Myocyte (in vitro differentiated cells): ENCODE data around the gene UPF1. TPM values are rescaled to one million over a fixed set of nuclear protein-coding genes. Genes with fewer than 3 reads are reported as not detected.

Experiments
- DNase-seq: peaks from one replicate; pipeline ENCODE4 v3.0.0-alpha.2; 2012; ENCODE audit warnings: low read depth
- polyA plus RNA-seq: library from polyadenylated mRNA; unstranded; fragments of >200 nt; gene quantifications from one replicate; pipeline ENCODE4 v1.2.1, GENCODE V29; 2012; ENCODE audit warnings: missing spikeins
- total RNA-seq: library from RNA; depleted of rRNA; stranded (reverse); fragments of >200 nt; gene quantifications from 2 replicates; pipeline ENCODE4 v1.2.3, GENCODE V29; 2014

The UPF1 gene
- 47.4 and 63.5 TPM in 2 replicates for total RNA-seq
- polyA plus RNA-seq, result 47.3 TPM

DNA sequence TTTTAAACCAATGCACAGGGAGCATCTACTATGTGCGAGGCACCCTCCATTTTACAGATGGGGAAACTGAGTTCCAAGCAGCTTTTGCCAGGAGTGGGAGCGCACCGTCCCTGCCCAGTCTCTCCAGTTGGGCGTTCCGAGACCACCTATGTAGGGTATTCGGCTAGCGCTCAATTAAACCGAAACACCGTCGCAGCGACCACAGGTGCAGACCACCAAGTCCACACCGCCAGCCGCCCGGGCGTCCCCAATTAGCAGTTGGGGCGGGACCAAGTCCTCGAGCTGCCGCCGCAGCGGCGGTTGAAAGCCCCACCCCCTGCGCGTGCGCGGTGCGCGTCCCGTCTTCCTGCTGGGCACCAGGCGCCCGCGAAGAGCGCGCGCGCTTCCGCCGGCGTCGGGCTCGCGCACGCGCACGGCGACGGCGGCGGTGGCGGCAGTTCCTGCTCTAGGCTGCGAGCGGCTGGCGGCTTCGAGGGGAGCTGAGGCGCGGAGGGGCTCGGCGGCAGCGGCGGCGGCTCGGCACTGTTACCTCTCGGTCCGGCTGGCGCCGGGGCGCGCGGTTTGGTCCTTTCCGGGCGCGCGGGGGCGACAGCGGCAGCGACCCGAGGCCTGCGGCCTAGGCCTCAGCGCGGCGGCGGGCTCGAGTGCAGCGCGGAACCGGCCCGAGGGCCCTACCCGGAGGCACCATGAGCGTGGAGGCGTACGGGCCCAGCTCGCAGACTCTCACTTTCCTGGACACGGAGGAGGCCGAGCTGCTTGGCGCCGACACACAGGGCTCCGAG, at the start of gene UPF1:
TSS of gene UPF1 (plus strand) at position 436 of the 782 bp plus-strand sequence. CDS start at position 687, 251 bp downstream.
- peak; percentile 92 for DNase-seq

DNA sequence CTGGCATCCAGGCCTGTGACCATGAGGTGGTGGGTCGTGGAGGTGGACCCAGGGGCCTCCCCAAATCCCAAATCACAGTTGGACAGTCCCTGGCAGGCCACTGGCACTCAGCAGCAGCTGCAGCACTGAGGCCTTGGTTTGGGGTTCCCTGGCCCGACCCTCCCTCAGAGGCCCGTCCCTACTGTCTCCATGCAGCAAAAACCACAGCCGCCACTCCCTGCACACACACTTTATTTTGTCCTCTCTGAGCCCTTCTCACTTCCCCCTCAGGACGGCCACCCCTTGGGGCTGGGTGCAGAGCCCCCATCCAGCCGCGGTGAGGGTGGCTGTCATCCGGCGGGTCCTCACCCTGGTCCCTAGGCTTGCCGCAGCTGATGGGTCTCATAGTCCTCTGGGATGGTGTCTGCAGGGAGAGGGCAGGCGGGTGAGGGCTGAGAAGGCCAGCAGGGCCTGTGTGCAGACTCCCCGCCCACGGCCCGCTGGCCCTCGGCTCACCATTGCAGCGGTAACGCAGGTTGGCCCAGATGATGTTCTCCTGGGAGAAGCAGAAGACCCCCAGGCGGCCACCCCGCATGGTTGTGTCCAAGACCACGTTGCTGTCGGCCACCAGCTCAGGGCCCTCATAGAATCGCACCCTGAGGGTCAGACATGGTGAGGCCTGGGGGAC, 49.1 kb upstream of the UPF1 start:
- peak; percentile 57 for DNase-seq

DNA sequence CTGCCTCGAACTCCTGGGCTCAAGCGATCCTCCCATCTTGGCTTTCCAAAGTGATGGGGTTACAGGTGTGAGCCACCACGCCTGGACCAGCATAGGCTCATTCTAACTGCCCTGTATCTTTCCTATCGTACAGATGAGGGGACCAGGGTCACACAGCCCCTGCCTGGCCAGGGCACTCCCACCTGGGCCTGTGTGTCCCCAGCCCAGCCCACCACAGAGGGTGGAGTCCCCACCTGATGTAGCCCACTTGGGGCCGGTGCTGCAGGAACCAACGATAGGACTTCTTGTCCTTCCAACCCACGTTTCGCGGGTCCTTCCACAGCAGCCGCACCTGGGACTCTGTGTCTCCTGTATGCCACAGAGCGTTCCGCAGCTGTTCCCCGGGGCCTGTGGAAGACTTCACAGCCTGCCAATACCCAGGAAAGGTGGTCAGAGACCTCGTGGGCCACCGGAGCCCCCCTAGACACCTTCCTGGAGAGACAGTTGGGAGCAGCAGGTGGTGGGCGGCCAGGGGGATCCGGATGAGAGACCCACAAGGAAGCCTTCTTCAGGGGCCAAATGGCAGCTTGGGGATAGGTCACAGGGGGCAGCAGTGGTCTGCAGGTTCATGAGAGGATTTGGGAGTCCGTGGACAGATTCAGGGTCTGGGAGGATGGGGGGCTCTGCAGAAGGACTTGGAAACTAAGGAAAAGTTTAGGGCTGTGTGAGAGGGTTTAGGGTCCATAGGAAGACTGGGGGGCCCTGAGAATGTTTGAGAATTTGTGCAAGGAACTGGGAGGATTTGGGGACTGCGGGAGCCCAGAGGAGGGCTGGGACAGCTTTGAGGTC, 47.6 kb upstream of the UPF1 start:
- no peak for DNase-seq

DNA sequence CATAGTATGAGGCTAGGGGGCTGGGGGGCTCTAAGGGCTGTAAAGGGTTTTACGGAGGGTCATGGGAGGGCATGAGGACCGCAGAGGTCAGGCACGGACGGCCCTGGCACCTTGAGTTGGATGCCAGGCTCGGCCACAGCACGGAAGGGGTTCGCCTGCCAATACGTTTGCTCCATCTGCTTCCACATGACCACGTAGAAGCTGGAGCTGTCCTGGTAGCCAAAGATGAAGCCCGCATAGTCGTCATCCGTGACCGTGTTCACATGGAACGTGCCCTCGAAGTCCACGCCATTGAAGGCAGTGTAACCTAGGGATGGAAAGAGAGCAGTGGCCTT, 47.0 kb upstream of the UPF1 start:
- DNase-seq, result no peak

DNA sequence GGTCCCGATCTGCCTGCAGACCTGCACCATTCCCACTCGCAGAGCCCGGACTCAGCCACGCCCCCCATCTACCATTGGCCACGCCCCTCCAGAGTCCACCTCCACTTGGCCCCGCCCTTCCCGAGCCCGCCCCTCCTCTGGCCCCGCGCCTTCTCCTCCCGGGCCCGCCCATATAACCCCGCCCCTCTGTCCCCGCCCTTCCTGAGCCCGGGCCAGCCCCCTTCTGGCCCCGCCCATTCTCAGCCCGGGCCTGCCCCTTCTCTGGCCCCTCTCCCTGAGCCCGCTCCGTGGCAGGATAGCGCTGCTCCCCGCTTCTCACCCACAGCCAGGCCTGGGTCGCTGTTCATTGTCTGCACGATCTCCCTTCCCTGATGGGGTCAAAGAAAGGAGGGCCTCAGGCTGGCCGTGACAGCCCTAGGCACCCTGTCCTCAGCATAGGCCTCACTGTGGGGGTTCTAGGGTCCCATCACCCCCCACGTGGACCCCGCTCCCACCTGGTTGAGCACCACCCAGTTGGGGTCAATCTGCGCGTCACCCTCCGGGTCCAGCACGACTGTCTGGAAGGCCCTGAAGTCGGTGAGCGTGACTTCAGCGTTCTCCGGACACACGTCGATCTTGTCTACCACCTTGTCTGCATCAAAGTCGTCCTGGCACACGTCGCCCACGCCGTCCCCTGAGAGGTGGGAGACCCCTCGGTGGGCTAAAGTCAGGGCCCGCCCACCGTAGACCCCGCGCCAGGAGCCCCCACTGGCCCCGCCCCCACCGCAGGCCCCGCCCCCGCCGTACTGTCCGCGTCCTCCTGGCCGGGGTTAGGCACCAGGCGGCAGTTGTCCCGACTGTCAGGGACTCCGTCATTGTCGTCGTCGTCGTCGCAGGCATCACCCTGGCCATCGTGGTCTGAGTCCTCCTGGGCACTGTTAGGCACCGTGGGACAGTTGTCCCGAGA, 46.3 kb upstream of the UPF1 start:
- no peak for DNase-seq

DNA sequence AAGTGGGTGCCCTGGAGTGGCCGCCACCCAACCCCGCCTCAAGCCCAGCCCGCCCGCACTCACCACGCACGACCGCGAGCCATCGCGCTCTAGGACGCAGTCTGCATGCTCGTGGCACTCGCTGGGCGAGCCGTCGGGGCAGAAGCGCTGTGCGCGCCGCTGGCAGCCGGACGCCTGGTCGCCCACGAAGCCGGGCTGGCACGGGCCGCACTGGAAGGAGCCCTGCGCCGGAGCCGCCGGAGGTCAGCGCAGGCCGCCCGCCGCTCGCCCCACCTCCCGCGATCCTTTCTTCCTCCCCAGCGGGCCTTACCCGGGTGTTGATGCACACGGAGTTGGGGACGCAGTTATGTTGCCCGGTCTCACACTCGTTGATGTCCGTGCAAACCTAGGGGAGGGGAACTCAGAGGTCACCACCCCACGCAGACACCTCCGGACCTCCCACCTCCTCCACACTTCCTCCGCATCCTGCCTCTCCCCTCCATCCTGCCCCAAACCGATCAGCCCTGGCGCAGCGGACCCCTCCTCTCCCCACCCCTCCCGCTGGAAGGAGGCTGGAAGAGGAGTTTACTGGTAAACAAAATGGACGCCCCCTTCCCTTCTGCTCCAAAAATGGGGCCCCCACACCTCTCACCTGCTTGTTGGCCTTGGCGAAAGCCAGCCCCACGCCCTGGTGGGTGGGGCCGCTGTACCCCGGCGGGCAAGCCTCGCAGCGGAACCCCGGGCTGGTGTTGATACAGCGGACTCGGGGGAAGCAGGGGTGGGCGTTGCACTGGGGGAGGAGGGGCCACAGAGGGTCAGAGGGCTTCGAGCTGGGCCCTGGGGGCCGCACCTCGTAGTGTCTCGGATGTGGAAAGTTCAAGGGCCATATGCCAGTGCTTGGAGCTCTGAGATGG, 43.0 kb upstream of the UPF1 start:
- no peak for DNase-seq

DNA sequence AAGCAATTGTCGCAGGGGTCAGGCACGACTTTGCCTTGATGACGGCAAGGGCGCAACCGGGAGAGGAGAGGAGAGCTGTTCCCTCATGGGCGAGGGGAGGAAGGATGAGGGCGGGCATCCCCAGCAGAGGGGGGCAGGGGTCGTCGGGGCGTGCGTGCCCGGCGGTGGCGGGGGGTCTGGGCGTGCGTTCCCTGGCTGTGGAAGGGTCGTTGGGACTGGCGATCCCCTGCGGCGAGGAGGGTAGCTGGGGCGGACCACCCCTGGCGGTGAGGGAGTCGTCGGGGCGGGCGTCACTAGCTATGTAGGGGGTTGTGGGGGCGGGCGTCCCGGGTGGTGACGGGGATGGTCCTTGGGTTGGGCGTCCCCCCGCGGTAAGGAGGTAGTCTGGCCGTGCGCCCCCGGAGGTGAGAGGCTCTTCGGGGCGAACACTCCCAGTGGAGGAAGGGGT, 42.3 kb upstream of the UPF1 start:
- DNase-seq, result no peak

DNA sequence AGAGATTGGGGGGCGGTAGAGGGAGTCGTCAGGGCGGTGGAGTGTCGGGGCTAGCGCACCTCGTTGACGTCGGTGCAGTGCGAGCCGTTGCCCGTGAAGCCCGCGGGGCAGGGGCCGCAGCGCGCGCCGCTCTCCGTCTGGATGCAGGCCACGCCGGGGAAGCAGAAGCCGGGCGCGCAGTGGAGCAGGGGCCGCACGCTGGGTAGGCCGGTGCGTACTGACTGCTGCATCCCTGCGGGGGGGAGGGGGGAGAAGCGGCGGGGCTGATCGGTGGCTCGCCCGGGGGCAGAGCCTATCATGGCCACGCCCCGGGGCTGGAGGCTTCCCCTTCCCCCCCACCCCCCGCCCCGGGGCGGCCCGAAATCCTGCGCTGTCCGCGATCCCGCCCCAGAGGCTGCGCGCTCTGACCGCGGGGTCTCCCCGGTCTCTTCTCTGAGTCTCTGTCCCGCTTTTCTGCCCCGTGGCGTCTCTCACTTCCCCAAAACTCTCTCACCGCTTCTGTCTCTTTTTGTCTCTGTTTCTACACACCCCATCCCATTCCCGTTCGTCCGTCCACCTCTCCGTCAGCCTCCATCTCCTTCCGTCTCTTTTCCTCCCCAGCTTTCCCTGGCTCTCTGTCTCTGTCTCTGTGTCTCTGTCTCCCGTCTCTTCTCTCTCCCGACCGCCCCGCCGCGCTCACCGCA, 41.7 kb upstream of the UPF1 start:
- DNase-seq, result no peak

DNA sequence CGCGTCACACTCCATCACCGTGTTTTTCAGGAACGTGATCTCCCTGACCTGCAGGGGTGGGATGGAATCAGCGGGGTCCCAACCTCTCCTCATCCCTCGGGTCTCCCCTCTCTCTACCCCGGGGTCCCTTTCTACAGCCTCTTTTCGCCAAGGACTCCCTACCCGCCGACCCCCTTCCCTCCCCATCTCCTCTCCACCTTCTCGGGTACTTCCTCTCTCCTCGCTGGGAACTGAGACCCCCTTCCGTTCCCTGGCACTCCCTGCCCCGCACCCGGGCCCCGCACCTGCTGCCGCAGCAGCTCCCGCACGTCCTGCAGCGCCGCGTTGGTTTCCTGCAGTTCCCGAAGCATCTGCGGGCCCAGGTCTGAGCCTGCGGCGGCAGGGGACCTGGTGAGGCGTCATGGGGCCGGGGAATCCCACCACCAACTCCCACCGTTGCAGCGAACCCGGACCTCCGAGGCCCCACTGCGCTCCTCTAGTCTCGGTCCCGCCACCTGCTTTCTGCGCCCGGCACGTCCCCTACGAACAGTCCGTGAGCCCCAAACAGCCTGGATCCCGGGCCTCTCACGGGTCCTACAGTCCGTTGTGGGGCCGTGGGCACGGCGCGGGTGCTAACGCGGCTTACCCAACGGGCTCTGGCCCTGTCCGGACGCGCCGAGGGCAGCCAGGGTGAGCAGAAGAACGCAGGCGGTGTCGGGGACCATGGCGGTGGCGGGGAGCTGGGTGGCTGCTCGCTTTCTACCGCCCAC, 41.0 kb upstream of the UPF1 start, which contains the start of gene COMP:
TSS of gene COMP (minus strand) at position 740 of the 749 bp plus-strand sequence. CDS start at position 704, 36 bp downstream.
- DNase-seq, result no peak

DNA sequence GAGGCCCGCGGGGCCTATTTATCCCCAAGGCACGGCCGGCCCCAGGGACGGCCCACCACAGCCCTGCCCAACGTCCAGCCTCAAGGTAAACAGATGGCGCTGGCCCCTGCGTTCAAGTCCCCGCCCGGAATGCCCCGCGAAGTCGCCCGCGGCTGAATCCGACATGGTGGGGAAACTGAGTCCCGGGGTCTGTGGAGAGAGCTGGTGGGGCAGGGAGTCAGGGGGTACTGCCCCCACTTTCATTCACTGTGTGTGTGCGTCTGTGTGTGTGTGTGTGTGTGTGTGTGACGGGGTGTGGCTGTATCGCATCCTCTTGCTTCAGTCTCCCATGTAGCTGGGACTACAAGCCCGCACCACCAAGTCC, 40.5 kb upstream of the UPF1 start:
- DNase-seq, result no peak

DNA sequence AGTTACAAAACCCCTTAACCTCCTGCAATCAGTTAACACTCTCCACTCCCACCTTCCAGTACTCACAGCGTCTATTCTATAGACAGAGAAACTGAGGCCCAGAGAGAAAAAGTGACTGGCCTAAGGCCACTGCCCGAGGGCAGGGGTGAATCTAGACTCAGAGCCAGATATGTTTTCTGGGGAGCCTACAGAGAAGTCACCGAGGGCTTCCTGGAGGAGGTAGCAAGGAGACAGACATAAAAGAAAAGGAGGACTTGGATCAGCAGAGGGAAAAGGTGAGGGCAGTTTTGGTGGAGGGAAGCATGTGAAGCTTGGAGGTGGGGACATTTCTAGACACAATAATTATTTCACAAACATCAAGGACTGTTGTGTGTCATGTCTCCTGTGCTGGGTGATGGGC, 39.1 kb upstream of the UPF1 start:
- no peak for DNase-seq

DNA sequence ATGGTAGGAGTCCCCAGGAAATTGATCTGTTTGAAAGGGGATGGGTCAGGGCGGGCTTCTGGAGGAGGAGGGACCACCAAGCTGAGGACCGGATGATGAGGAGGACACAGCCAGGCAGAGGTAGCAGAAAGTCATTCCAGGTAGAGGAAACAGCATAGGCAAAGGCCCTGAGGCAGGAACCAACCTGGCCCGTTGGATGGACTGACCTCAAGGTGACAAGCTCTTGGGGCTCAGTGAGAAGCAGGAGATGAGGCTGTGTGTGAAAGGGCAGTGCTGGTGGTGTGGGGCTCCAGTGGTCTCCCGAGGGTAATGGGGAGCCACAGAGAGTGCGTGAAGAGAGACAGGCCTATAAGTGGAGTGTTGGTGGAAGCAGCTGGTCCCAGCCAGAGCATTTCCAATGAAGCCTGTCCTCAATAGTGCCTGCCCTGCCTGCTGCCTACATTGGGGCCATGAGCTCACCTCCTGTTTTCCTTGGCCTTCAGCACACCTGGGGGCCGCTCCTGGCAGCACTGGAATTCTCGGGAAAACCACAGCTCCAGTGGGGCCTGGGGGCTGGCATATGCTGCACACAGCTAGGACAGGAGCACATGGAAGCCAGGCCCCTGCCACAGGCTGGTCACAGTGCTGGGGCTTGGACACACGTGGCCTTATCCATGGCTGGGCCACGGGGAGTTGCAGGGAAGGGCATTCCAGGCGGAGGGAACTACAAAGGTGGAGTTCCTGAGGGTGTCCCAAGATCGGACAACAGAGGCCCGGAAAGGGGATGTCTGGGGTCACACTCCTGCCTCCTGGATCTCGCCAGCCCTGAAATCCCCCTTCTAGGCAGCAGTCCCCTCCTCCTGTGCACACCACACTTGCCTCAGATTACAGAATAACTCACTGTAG, 38.4 kb upstream of the UPF1 start:
- DNase-seq, result no peak

DNA sequence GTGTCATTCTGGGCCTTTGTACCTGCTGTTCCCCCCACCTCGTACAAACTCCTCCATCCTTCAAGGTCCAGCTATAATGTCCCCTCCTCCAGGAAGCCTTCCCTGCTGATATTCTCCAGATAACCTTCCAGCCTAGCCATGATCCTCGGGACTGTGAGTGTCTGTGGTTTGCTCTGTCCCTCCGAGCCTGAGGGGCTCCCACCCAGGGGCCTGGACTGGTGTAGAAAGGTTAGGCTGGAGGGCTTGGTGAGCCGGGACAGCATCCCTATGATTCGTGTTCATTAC, 37.8 kb upstream of the UPF1 start:
- no peak for DNase-seq

DNA sequence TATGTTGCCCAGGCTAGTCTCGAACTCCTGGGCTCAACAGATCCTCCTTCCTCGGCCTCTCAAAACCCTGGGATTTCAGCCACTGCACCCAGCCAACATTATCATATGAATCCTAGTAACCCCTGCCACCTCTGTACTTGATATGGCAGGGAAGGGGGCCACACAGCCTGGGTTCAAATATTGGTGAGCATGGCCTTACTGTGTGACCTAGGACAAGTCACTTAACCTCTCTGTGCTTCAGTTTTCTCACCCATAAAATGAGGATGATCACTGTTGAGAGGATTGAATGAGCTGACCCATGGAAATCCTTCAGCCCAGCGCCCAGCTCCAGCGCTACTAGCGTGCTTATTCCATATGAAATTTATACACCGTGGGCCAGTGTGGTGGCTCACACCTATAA, 37.1 kb upstream of the UPF1 start:
- no peak for DNase-seq

DNA sequence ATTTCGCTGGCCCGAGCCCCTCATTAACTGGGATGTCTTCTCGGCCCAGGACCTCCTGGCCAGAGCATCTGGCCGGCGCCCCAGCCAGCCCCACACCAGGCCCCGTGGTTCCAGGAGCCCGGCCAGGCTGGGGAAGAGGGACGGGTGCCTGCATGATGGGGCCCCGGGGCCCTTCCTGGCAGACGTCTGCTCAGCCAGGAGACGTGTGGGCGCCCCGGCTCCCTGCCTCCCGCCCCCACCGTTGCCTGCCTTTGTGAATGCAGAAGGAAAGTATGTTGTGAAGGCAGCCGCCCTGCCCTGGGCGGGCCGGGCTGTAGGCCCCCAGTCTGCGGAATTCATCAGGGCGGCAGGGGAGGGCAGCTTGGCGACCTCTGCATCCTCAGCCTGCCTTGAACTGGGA, 36.2 kb upstream of the UPF1 start:
- peak; percentile 9 for DNase-seq

DNA sequence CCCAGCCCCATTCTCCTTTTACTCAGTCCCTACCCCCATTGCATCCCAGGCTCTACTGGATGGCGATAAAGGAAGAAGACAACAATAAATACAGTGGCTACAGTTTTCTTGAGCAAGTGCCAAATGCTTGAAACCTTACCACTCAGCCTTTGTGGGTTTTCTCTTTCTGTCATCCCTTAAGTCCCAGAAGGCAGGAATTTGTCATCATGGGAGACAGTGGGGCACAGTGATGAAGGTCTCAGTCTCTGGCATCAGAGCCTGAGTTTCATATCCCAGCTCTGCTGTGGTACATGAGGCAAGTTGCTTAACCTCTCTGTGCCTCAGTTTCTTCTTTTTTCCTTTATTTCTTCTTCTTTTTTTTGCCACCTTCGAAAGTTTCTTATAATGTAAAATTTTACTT, 35.5 kb upstream of the UPF1 start:
- DNase-seq, result peak; percentile 9
